SK-N-SH treated with all-trans-retinoic acid at 6 μM for 48 hours (cell line): ENCODE data around the gene THOC2.

Source experiments
- ARNTL ChIP-seq: fragments of 450-650 bp; formaldehyde crosslinking; IDR thresholded peaks from 2 replicates; pipeline ENCODE4 v1.5.0; 2020; ENCODE audit warnings: low read depth, mild to moderate bottlenecking, moderate library complexity, borderline replicate concordance
- BACH2 ChIP-seq: fragments of 250-450 bp; sonication (Bioruptor Pico); IDR thresholded peaks from 2 replicates; pipeline ENCODE4 v1.9.0; 2021; ENCODE audit warnings: mild to moderate bottlenecking, borderline replicate concordance
- CREB5 ChIP-seq: fragments of 250-450 bp; sonication (Bioruptor Pico); IDR thresholded peaks from 2 replicates; pipeline ENCODE4 v1.5.1; 2020; ENCODE audit warnings: low read depth, mild to moderate bottlenecking, moderate library complexity
- CSDC2 ChIP-seq: fragments of 250-450 bp; sonication (Bioruptor Pico); IDR thresholded peaks from 2 replicates; pipeline ENCODE4 v1.5.0; 2020; ENCODE audit warnings: mild to moderate bottlenecking, moderate library complexity
- ISL1 ChIP-seq: fragments of 250-450 bp; sonication (Bioruptor Pico); IDR thresholded peaks from 2 replicates; pipeline ENCODE4 v2.1.2; 2022; ENCODE audit warnings: mild to moderate bottlenecking, moderate library complexity
- OSR1 ChIP-seq: fragments of 250-450 bp; sonication (Bioruptor Pico); IDR thresholded peaks from 2 replicates; pipeline ENCODE4 v1.8.0; 2022; ENCODE audit warnings: moderate library complexity, mild to moderate bottlenecking, inconsistent platforms
- PPARA ChIP-seq: fragments of 250-450 bp; sonication (Bioruptor Pico); IDR thresholded peaks from 2 replicates; pipeline ENCODE4 v1.5.0; 2020; ENCODE audit warnings: mild to moderate bottlenecking, borderline replicate concordance
- ZNF565 ChIP-seq: fragments of 450-650 bp; formaldehyde crosslinking; conservative IDR thresholded peaks from 2 replicates; pipeline ENCODE4 v1.5.0; 2020; ENCODE audit warnings: low read depth, mild to moderate bottlenecking, moderate library complexity
- ZNF70 ChIP-seq: fragments of 450-650 bp; formaldehyde crosslinking; IDR thresholded peaks from 2 replicates; pipeline ENCODE4 v1.5.0; 2020; ENCODE audit warnings: mild to moderate bottlenecking, moderate library complexity
- TF ChIP-seq, protein P1 (sequence below): fragments of 250-450 bp; sonication (Bioruptor Pico); IDR thresholded peaks from 2 replicates; pipeline ENCODE4 v1.8.0; 2020; ENCODE audit warnings: mild to moderate bottlenecking, moderate library complexity, borderline replicate concordance

DNA sequence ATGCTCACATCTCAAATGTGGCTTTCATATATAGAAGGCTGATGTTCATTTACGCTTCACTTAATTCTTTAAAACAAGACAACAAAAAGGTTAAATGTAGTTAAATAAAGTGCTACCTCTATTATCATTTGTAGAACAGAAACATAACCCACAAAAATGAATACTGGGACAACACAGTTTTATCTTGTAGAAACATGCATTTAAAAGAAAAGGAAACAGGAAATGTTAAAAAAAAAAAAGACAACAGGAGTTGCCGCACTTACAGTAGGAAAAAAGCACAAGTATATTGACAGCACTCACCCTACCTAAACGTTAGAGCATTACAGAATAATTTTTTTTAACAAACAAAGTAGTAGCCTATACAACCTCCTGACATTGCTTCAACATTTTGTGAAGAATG is 4.8 kb downstream of the THOC2 start:
- TF ChIP-seq, protein P1, sequence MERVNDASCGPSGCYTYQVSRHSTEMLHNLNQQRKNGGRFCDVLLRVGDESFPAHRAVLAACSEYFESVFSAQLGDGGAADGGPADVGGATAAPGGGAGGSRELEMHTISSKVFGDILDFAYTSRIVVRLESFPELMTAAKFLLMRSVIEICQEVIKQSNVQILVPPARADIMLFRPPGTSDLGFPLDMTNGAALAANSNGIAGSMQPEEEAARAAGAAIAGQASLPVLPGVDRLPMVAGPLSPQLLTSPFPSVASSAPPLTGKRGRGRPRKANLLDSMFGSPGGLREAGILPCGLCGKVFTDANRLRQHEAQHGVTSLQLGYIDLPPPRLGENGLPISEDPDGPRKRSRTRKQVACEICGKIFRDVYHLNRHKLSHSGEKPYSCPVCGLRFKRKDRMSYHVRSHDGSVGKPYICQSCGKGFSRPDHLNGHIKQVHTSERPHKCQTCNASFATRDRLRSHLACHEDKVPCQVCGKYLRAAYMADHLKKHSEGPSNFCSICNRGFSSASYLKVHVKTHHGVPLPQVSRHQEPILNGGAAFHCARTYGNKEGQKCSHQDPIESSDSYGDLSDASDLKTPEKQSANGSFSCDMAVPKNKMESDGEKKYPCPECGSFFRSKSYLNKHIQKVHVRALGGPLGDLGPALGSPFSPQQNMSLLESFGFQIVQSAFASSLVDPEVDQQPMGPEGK (CRISPR knock-in tag) = no peak
- no peak for TF ChIP-seq CSDC2 (CRISPR knock-in tag)
- TF ChIP-seq PPARA (CRISPR knock-in tag) = no peak
- no peak for TF ChIP-seq OSR1
- no peak for TF ChIP-seq CREB5 (CRISPR knock-in tag)
- TF ChIP-seq ZNF70 (CRISPR knock-in tag) = no peak
- no peak for TF ChIP-seq BACH2 (CRISPR knock-in tag)
- no peak for TF ChIP-seq ZNF565 (CRISPR knock-in tag)
- no peak for TF ChIP-seq ARNTL
- no peak for TF ChIP-seq ISL1 (CRISPR knock-in tag)
